Liver (tissue), 9 donors: ENCODE data around the gene DNAAF5. TPM values are rescaled to one million over a fixed set of nuclear protein-coding genes. Genes with fewer than 3 reads are reported as not detected.
A peak's percentile ranks its signal among the peaks of the same experiment; 100 is the strongest.

Experiments used
- DNase-seq: peaks from one replicate; pipeline ENCODE4 v3.0.0-alpha.2; 2017; ENCODE audit warnings: low spot score
- H3K27ac ChIP-seq, 2 donors: one replicate each; pipeline ENCODE4 v1.7.0; 2013; ENCODE audit warnings: inconsistent platforms in 2 of 2, low read length in 2 of 2, control low read depth in 1 of 2, low read depth in 1 of 2, mild to moderate bottlenecking in 1 of 2
- H3K27me3 ChIP-seq, 4 donors: one replicate each; pipeline versions ENCODE4 v1.6.1 to v1.7.0; 2013; ENCODE audit warnings: low read length in 3 of 4, inconsistent platforms in 1 of 4, mild to moderate bottlenecking in 1 of 4, moderate library complexity in 1 of 4; ENCODE audit not compliant: control insufficient read depth in 4 of 4, insufficient read depth in 4 of 4
- H3K36me3 ChIP-seq, 4 donors: one replicate each; pipeline versions ENCODE4 v1.6.1 to v1.7.0; 2013; ENCODE audit warnings: low read length in 3 of 4, mild to moderate bottlenecking in 3 of 4, low read depth in 1 of 4, moderate library complexity in 1 of 4; ENCODE audit not compliant: control insufficient read depth in 4 of 4, insufficient read depth in 3 of 4
- H3K4me1 ChIP-seq, 4 donors: one replicate each; pipeline versions ENCODE4 v1.6.1 to v1.7.0; 2013; ENCODE audit warnings: low read length in 3 of 4, mild to moderate bottlenecking in 3 of 4, moderate library complexity in 1 of 4; ENCODE audit not compliant: control insufficient read depth in 4 of 4, insufficient read depth in 4 of 4
- H3K4me3 ChIP-seq, 3 donors: one replicate each; pipeline versions ENCODE4 v1.6.1 to v1.7.0; 2013; ENCODE audit warnings: low read length in 3 of 3, control low read depth in 1 of 3, low read depth in 1 of 3, mild to moderate bottlenecking in 1 of 3
- H3K9ac ChIP-seq, 2 donors: one replicate each; pipeline ENCODE4 v1.7.0; 2013; ENCODE audit warnings: low read length in 2 of 2, mild to moderate bottlenecking in 2 of 2, moderate library complexity in 2 of 2, control low read depth in 1 of 2, low read depth in 1 of 2
- H3K9me3 ChIP-seq, 4 donors: one replicate each; pipeline versions ENCODE4 v1.6.1 to v1.7.0; 2013; ENCODE audit warnings: low read length in 3 of 4; ENCODE audit not compliant: control insufficient read depth in 4 of 4
- ATF3 ChIP-seq: IDR thresholded peaks from 2 replicates; pipeline ENCODE4 v1.6.1; 2016; ENCODE audit warnings: antibody characterized with exemption
- CTCF ChIP-seq: fragments of 150-350 bp; IDR thresholded peaks from 2 replicates; pipeline ENCODE4 v1.5.1; 2017; ENCODE audit warnings: improper control_type of control experiment, low read depth, low read length; ENCODE audit not compliant: missing input control
- EGR1 ChIP-seq, 2 donors: IDR thresholded peaks; 2 replicates each; pipeline ENCODE4 v1.6.1; 2016 to 2018; ENCODE audit warnings: antibody characterized with exemption in 2 of 2, low read depth in 2 of 2
- FOXA1 ChIP-seq: IDR thresholded peaks from 2 replicates; pipeline ENCODE4 v1.6.1; 2016; ENCODE audit warnings: antibody characterized with exemption
- FOXA2 ChIP-seq: IDR thresholded peaks from 2 replicates; pipeline ENCODE4 v1.6.1; 2016; ENCODE audit warnings: antibody characterized with exemption
- GABPA ChIP-seq, 2 donors: IDR thresholded peaks in 1 of 2; conservative IDR thresholded peaks in 1 of 2; 2 replicates each; pipeline ENCODE4 v1.6.1; 2016; ENCODE audit warnings: antibody characterized with exemption in 2 of 2, mild to moderate bottlenecking in 1 of 2, moderate library complexity in 1 of 2
- HNF4A ChIP-seq, 2 donors: conservative IDR thresholded peaks; 2 replicates each; pipeline ENCODE4 v1.6.1; 2016; ENCODE audit warnings: antibody characterized with exemption in 2 of 2, mild to moderate bottlenecking in 2 of 2
- HNF4G ChIP-seq: IDR thresholded peaks from 2 replicates; pipeline ENCODE4 v1.6.1; 2016; ENCODE audit warnings: antibody characterized with exemption
- JUND ChIP-seq, 2 donors: IDR thresholded peaks; 2 replicates each; pipeline ENCODE4 v1.6.1; 2016; ENCODE audit warnings: antibody characterized with exemption in 2 of 2
- MAX ChIP-seq: IDR thresholded peaks from 2 replicates; pipeline ENCODE4 v1.6.1; 2016; ENCODE audit warnings: antibody characterized with exemption
- NR2F2 ChIP-seq: IDR thresholded peaks from 2 replicates; pipeline ENCODE4 v1.6.1; 2016; ENCODE audit warnings: antibody characterized with exemption
- RAD21 ChIP-seq, 2 donors: IDR thresholded peaks; 2 replicates each; pipeline ENCODE4 v1.6.1; 2016; ENCODE audit warnings: antibody characterized with exemption in 2 of 2, mild to moderate bottlenecking in 2 of 2
- RXRA ChIP-seq, 2 donors: IDR thresholded peaks; 2 replicates each; pipeline ENCODE4 v1.6.1; 2017 to 2018; ENCODE audit warnings: antibody characterized with exemption in 2 of 2, mild to moderate bottlenecking in 1 of 2
- SP1 ChIP-seq: IDR thresholded peaks from 2 replicates; pipeline ENCODE4 v1.6.1; 2018; ENCODE audit warnings: antibody characterized with exemption, mild to moderate bottlenecking
- TAF1 ChIP-seq: conservative IDR thresholded peaks from 2 replicates; pipeline ENCODE4 v1.6.1; 2016; ENCODE audit warnings: antibody characterized with exemption, mild to moderate bottlenecking
- YY1 ChIP-seq: IDR thresholded peaks from 2 replicates; pipeline ENCODE4 v1.6.1; 2016; ENCODE audit warnings: antibody characterized with exemption, mild to moderate bottlenecking
- ZBTB33 ChIP-seq: IDR thresholded peaks from 2 replicates; pipeline ENCODE4 v1.6.1; 2016; ENCODE audit warnings: antibody characterized with exemption
- WGBS: extraction: QIAGEN DNeasy Blood & Tissue Kit; methylation state at CpG from one replicate; pipeline ENCODE4 v1.1.7; 2013; 5-methylcytosine and 5-hydroxymethylcytosine counted together
- polyA plus RNA-seq, 2 donors: library from polyadenylated mRNA; stranded (reverse) in 1 of 2; unstranded in 1 of 2; fragments of 200-250 nt in 1 of 2; fragments of >200 nt in 1 of 2; fragmentation: Nextera tagmentation in 1 of 2; extraction: Ambion mirVana in 1 of 2; gene quantifications; one replicate each; pipeline versions ENCODE4 v1.2.1 to v1.2.3, GENCODE V29; 2013 to 2015
- total RNA-seq, 2 donors: library from RNA; depleted of rRNA; stranded (reverse); fragments of >200 nt; gene quantifications; one replicate each; pipeline ENCODE4 v1.2.3, GENCODE V29; 2014
- TF ChIP-seq, protein P1 (sequence below): IDR thresholded peaks from 2 replicates; pipeline ENCODE4 v1.6.1; 2016; ENCODE audit warnings: antibody characterized with exemption, mild to moderate bottlenecking
- donor health status: healthy.
- donor health status: healthy.
- donor health status: healthy.
- donor health status: healthy.
- donor health status: healthy.

The DNAAF5 gene
- total and polyA plus RNA-seq, 4 donors, result 3.1 to 11.1 (median 9.5) TPM

DNA sequence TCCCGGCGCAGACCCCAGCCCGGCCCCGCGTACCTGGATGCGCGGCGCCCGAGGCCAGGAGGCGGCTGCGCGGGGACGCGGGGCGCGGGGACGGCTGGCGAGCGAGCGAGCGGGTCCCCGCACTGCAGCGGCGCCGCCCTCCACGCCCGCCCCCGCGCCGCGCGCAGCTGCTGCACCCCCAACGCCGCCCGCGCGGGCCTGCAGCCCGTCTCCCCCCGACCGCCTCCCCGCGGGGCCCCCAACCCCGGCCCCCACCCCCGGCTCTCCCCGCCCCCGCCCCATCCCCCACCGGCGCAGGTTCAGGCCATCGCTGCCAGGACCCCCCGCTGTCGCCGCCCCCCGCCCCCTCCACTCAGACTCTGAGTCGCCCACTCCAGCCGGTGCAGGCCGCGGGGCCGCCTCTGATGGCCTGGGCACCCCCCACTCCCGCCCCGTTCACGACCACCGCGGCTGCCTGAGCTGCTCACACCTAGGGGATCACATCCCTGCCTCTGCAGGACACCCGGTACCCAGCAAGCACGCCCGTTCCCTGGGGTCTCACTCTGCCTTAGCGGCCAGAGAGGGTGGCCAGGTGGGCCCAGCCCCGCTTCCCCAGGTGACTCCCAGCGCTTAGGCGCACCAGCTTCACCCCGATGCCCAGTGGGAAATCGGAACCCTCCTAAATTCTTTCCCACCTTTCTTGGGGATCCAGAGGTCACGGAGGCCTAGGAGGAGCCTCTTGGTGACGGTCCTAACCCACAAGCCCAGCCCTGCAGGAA, 13.9 kb upstream of the DNAAF5 start:
- no peak for DNase-seq
- H3K27me3 ChIP-seq, result no peaks in the 10 kb centered on the region
- peaks cover 0 to 4% (median 0%) of the 10 kb centered on the region in 4 donors for H3K4me1 ChIP-seq
- no peak overlapping the region for H3K27ac ChIP-seq
- WGBS, result 17% methylated on average over 74 of the region's 74 CpGs
- H3K4me3 ChIP-seq, result peak overlapping the region in 1 of 3 donors; percentile 54
- no peak for TF ChIP-seq CTCF
- TF ChIP-seq RAD21 (IDR thresholded peaks at IDR 0.05), result no peak
- no peak for TF ChIP-seq JUND (IDR thresholded peaks at IDR 0.05)
- TF ChIP-seq TAF1, result no peak
- no peak for TF ChIP-seq HNF4G
- no peak for TF ChIP-seq EGR1 (IDR thresholded peaks at IDR 0.05; ENCODE audit: low read depth in 2 of 2)
- no peak for TF ChIP-seq HNF4A (conservative IDR thresholded peaks at IDR 0.05)
- no peak for TF ChIP-seq ZBTB33
- TF ChIP-seq FOXA2, result no peak
- no peak for TF ChIP-seq FOXA1
- H3K9ac ChIP-seq, result no peak overlapping the region
- no peaks in the 10 kb centered on the region for H3K36me3 ChIP-seq
- no peaks in the 10 kb centered on the region for H3K9me3 ChIP-seq

GRCh38 chr7:713139-713457, 13.4 kb upstream of the DNAAF5 start:
- TF ChIP-seq FOXA2 (no peak), FOXA1 (no peak), SP1 (no peak), RXRA (IDR thresholded peaks at IDR 0.05) (no peak), JUND (IDR thresholded peaks at IDR 0.05) (no peak), ZBTB33 (no peak), HNF4G (no peak), NR2F2 (no peak), HNF4A (conservative IDR thresholded peaks at IDR 0.05) (no peak), MAX (no peak), ATF3 (no peak), RAD21 (IDR thresholded peaks at IDR 0.05) (no peak), GABPA (IDR thresholded peaks at IDR 0.05 in 1 of 2, conservative IDR thresholded peaks at IDR 0.05 in 1 of 2) (no peak), CTCF (no peak), EGR1 (IDR thresholded peaks at IDR 0.05; ENCODE audit: low read depth in 2 of 2) (no peak), TAF1 (no peak), YY1 (no peak)
- TF ChIP-seq, protein P1, sequence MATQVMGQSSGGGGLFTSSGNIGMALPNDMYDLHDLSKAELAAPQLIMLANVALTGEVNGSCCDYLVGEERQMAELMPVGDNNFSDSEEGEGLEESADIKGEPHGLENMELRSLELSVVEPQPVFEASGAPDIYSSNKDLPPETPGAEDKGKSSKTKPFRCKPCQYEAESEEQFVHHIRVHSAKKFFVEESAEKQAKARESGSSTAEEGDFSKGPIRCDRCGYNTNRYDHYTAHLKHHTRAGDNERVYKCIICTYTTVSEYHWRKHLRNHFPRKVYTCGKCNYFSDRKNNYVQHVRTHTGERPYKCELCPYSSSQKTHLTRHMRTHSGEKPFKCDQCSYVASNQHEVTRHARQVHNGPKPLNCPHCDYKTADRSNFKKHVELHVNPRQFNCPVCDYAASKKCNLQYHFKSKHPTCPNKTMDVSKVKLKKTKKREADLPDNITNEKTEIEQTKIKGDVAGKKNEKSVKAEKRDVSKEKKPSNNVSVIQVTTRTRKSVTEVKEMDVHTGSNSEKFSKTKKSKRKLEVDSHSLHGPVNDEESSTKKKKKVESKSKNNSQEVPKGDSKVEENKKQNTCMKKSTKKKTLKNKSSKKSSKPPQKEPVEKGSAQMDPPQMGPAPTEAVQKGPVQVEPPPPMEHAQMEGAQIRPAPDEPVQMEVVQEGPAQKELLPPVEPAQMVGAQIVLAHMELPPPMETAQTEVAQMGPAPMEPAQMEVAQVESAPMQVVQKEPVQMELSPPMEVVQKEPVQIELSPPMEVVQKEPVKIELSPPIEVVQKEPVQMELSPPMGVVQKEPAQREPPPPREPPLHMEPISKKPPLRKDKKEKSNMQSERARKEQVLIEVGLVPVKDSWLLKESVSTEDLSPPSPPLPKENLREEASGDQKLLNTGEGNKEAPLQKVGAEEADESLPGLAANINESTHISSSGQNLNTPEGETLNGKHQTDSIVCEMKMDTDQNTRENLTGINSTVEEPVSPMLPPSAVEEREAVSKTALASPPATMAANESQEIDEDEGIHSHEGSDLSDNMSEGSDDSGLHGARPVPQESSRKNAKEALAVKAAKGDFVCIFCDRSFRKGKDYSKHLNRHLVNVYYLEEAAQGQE, result no peak
- no peak overlapping the region for H3K27ac ChIP-seq
- 87% methylated on average over 9 of the region's 9 CpGs for WGBS
- no peaks in the 10 kb centered on the region for H3K36me3 ChIP-seq
- H3K4me3 ChIP-seq, result no peak overlapping the region
- no peak overlapping the region for H3K9ac ChIP-seq
- no peaks in the 10 kb centered on the region for H3K9me3 ChIP-seq
- peaks cover 0 to 4% (median 0%) of the 10 kb centered on the region in 4 donors for H3K4me1 ChIP-seq
- H3K27me3 ChIP-seq, result no peaks in the 10 kb centered on the region
- no peak for DNase-seq
